BLaER1 (cell line): Measurements from ENCODE around the gene ELOA.
"Not testable (repeated sequence)": the region's sequence is repeated elsewhere in the genome, so short reads cannot be mapped to it uniquely, and the experiment has no call there.

Source experiments
- H3K27ac ChIP-seq: shearing (Covaris generic); formaldehyde crosslinking; 2 replicates; pipeline ENCODE4 v1.8.1; 2022
- H3K27me3 ChIP-seq: shearing (Covaris generic); formaldehyde crosslinking; 2 replicates; pipeline ENCODE4 v1.8.1; 2022
- H3K36me3 ChIP-seq: shearing (Covaris generic); formaldehyde crosslinking; 2 replicates; pipeline ENCODE4 v1.8.1; 2022
- H3K4me1 ChIP-seq: shearing (Covaris generic); formaldehyde crosslinking; 2 replicates; pipeline ENCODE4 v1.8.1; 2022
- H3K4me2 ChIP-seq: shearing (Covaris generic); formaldehyde crosslinking; 2 replicates; pipeline ENCODE4 v1.8.1; 2022
- H3K4me3 ChIP-seq: shearing (Covaris generic); formaldehyde crosslinking; 2 replicates; pipeline ENCODE4 v1.8.1; 2022
- H3K9ac ChIP-seq: shearing (Covaris generic); formaldehyde crosslinking; 2 replicates; pipeline ENCODE4 v1.8.1; 2022
- H3K9me3 ChIP-seq: shearing (Covaris generic); formaldehyde crosslinking; 2 replicates; pipeline ENCODE4 v1.8.1; 2022
- H4K20me1 ChIP-seq: shearing (Covaris generic); formaldehyde crosslinking; 2 replicates; pipeline ENCODE4 v1.8.1; 2022
- Cebpa-rat ChIP-seq: shearing (Covaris generic); IDR thresholded peaks from 2 replicates; pipeline ENCODE4 v1.8.1; 2022

ELOA gene

GRCh38 chr1:23732363-23733224 is 10.7 kb upstream of the ELOA start:
- Histone ChIP-seq H3K4me1 (peaks cover 23% of the 10 kb centered on the region), H3K4me2 (no peak overlapping the region), H3K4me3 (no peak overlapping the region), H3K27me3 (no peaks in the 10 kb centered on the region), H3K9me3 (no peaks in the 10 kb centered on the region), H3K27ac (no peak overlapping the region), H4K20me1 (peaks cover 39% of the 10 kb centered on the region), H3K36me3 (peaks cover 4% of the 10 kb centered on the region; the same call in 1 of the 2 replicates), H3K9ac (no peak overlapping the region)
- no peak for TF ChIP-seq Cebpa-rat

GRCh38 chr1:23733281-23733680 is 10.0 kb upstream of the ELOA start:
- not testable (repeated sequence) for H3K9me3 ChIP-seq, H3K9ac ChIP-seq, H3K4me2 ChIP-seq, H3K27ac ChIP-seq, H3K27me3 ChIP-seq, H3K36me3 ChIP-seq, H3K4me3 ChIP-seq
- Histone ChIP-seq H3K4me1 (peaks cover 16% of the 10 kb centered on the region), H4K20me1 (peaks cover 32% of the 10 kb centered on the region)

- H4K20me1 ChIP-seq: peaks cover 6% of the 10 kb centered on the region; the same call in 1 of the 2 replicates
- no peaks in the 10 kb centered on the region for H3K4me1 ChIP-seq
- no peak overlapping the region for H3K4me3 ChIP-seq
- H3K9me3 ChIP-seq: no peaks in the 10 kb centered on the region
- H3K9ac ChIP-seq: no peak overlapping the region
- TF ChIP-seq Cebpa-rat: no peak
- H3K36me3 ChIP-seq: peaks cover 4% of the 10 kb centered on the region; the same call in 1 of the 2 replicates
- no peak overlapping the region for H3K4me2 ChIP-seq
- H3K27ac ChIP-seq: no peak overlapping the region
- no peaks in the 10 kb centered on the region for H3K27me3 ChIP-seq
Observed at GRCh38 chr1:23736437-23737134, 6.7 kb upstream of the ELOA start.

GRCh38 chr1:23741609-23742008 is 1.7 kb upstream of the ELOA start:
- Histone ChIP-seq H3K4me3 (no peak overlapping the region), H3K27ac (no peak overlapping the region), H4K20me1 (peaks cover 34% of the 10 kb centered on the region), H3K27me3 (no peaks in the 10 kb centered on the region), H3K9me3 (no peaks in the 10 kb centered on the region), H3K4me2 (no peak overlapping the region), H3K9ac (no peak overlapping the region), H3K36me3 (peaks cover 10% of the 10 kb centered on the region), H3K4me1 (peaks cover 29% of the 10 kb centered on the region)
- TF ChIP-seq Cebpa-rat: no peak

- H3K27me3 ChIP-seq: no peaks in the 10 kb centered on the region
- H3K36me3 ChIP-seq: peaks cover 20% of the 10 kb centered on the region
- peak overlapping the region; percentile 100 for H3K4me3 ChIP-seq
- peaks cover 36% of the 10 kb centered on the region for H3K4me1 ChIP-seq
- H3K27ac ChIP-seq: peak overlapping the region; percentile 96
- no peaks in the 10 kb centered on the region for H3K9me3 ChIP-seq
- TF ChIP-seq Cebpa-rat: no peak
- H3K9ac ChIP-seq: peak overlapping the region; percentile 98
- peak overlapping the region; percentile 98 for H3K4me2 ChIP-seq
- H4K20me1 ChIP-seq: peaks cover 44% of the 10 kb centered on the region
Observed at GRCh38 chr1:23742670-23743286, 493 bp upstream of the ELOA start.

- Histone ChIP-seq H4K20me1 (peaks cover 65% of the 10 kb centered on the region), H3K9ac (no peak overlapping the region), H3K4me3 (0 out of 2 replicates have a peak overlapping the region, but pooled peaks have one; percentile 100), H3K27ac (no peak overlapping the region), H3K4me2 (peak overlapping the region; percentile 98), H3K4me1 (peaks cover 45% of the 10 kb centered on the region), H3K9me3 (no peaks in the 10 kb centered on the region), H3K36me3 (peaks cover 46% of the 10 kb centered on the region), H3K27me3 (no peaks in the 10 kb centered on the region)
- no peak for TF ChIP-seq Cebpa-rat
Observed at GRCh38 chr1:23745515-23745914, 2.2 kb downstream of the ELOA start.

GRCh38 chr1:23748016-23748415 is 4.7 kb downstream of the ELOA start:
- Histone ChIP-seq H3K9me3 (no peaks in the 10 kb centered on the region), H3K4me1 (peaks cover 36% of the 10 kb centered on the region), H3K36me3 (peaks cover 71% of the 10 kb centered on the region), H3K4me3 (no peak overlapping the region), H3K27me3 (no peaks in the 10 kb centered on the region), H3K27ac (no peak overlapping the region), H3K9ac (peak overlapping the region; percentile 16; the same call in 1 of the 2 replicates), H4K20me1 (peaks cover 90% of the 10 kb centered on the region), H3K4me2 (no peak overlapping the region)
- TF ChIP-seq Cebpa-rat: no peak

GRCh38 chr1:23751050-23751814 is 8.0 kb downstream of the ELOA start:
- Histone ChIP-seq H3K4me3 (no peak overlapping the region), H3K9me3 (no peaks in the 10 kb centered on the region), H3K4me1 (peaks cover 17% of the 10 kb centered on the region), H3K4me2 (no peak overlapping the region), H3K9ac (no peak overlapping the region), H3K36me3 (peaks cover 98% of the 10 kb centered on the region), H3K27ac (no peak overlapping the region), H3K27me3 (no peaks in the 10 kb centered on the region), H4K20me1 (peaks cover 85% of the 10 kb centered on the region)
- TF ChIP-seq Cebpa-rat: no peak

- H3K36me3 ChIP-seq: peaks cover 99% of the 10 kb centered on the region
- H3K27me3 ChIP-seq: no peaks in the 10 kb centered on the region
- no peak overlapping the region for H3K4me3 ChIP-seq
- peaks cover 17% of the 10 kb centered on the region for H3K4me1 ChIP-seq
- no peak overlapping the region for H3K4me2 ChIP-seq
- H3K9ac ChIP-seq: no peak overlapping the region
- H4K20me1 ChIP-seq: peaks cover 85% of the 10 kb centered on the region
- no peaks in the 10 kb centered on the region for H3K9me3 ChIP-seq
- no peak for TF ChIP-seq Cebpa-rat
- H3K27ac ChIP-seq: no peak overlapping the region
Observed at GRCh38 chr1:23751815-23752200, 8.5 kb downstream of the ELOA start.
